Esophagus muscularis mucosa (tissue), 4 donors: ENCODE results near the gene B3GALT6. TPM values are rescaled to one million over a fixed set of nuclear protein-coding genes. Genes with fewer than 3 reads are reported as not detected.

Experiments
- DNase-seq: peaks from one replicate; pipeline ENCODE4 v3.0.0-alpha.2; 2017; ENCODE audit errors: extremely low spot score
- H3K27ac ChIP-seq, 4 donors: fragments of 200-600 bp; sonication (generic); replicated peaks in 1 of 4; 1 replicate in 3 of 4; 2 replicates in 1 of 4; pipeline ENCODE4 v1.5.1; 2016 to 2019; ENCODE audit warnings: mild to moderate bottlenecking in 1 of 4
- H3K27me3 ChIP-seq, 4 donors: fragments of 200-600 bp; sonication (generic); one replicate each; pipeline versions ENCODE4 v1.5.1 to v1.6.0; 2016 to 2019
- H3K36me3 ChIP-seq, 4 donors: fragments of 200-600 bp; sonication (generic); one replicate each; pipeline ENCODE4 v1.5.1; 2016 to 2019
- H3K4me1 ChIP-seq, 4 donors: fragments of 200-600 bp; sonication (generic); one replicate each; pipeline ENCODE4 v1.5.1; 2016 to 2019
- H3K4me3 ChIP-seq, 4 donors: fragments of 200-600 bp; sonication (generic); 1 replicate in 2 of 4; 2 replicates in 2 of 4; pipeline ENCODE4 v1.5.1; 2016 to 2019; ENCODE audit warnings: mild to moderate bottlenecking in 4 of 4, moderate library complexity in 1 of 4
- H3K9me3 ChIP-seq, 4 donors: fragments of 200-600 bp; sonication (generic); 1 replicate in 3 of 4; 2 replicates in 1 of 4; pipeline ENCODE4 v1.5.1; 2016 to 2019
- EP300 ChIP-seq: sonication (generic); formaldehyde crosslinking; IDR thresholded peaks from one replicate; pipeline ENCODE4 v1.6.1; 2017; ENCODE audit warnings: antibody characterized with exemption
- POLR2A ChIP-seq: fragments of 450-650 bp; IDR thresholded peaks from one replicate; pipeline ENCODE4 v1.6.1; 2017; ENCODE audit warnings: antibody characterized with exemption, moderate library complexity, mild to moderate bottlenecking, low read depth
- POLR2AphosphoS5 ChIP-seq, 2 donors: sonication (generic); formaldehyde crosslinking; IDR thresholded peaks; one replicate each; pipeline ENCODE4 v1.6.1; 2017; ENCODE audit warnings: antibody characterized with exemption in 2 of 2
- WGBS: methylation state at CpG from one replicate; pipeline ENCODE4 v1.1.5; 2018; 5-methylcytosine and 5-hydroxymethylcytosine counted together
- intact Hi-C: fragments of 100-400 bp; cut with DNase I; formaldehyde crosslinking; loops from one replicate; pipeline ENCODE4 v1.15.1; 2023
- total RNA-seq, 4 donors: library from RNA; depleted of rRNA; stranded (reverse); fragments of >200 nt; gene quantifications; one replicate each; pipeline versions ENCODE4 v1.1.0 to v1.2.1, GENCODE V29; 2016
- TF ChIP-seq, protein P1 (sequence below), 3 experiments: fragments of 200-600 bp in 2 of 3; fragments of 450-650 bp in 1 of 3; sonication (generic) in 2 of 3; IDR thresholded peaks; one replicate each; pipeline ENCODE4 v1.5.1; 2017 to 2019; ENCODE audit warnings: antibody characterized with exemption in 3 of 3, mild to moderate bottlenecking in 2 of 3, moderate library complexity in 1 of 3

B3GALT6 gene
- total RNA-seq, 4 donors from 2014 or later = 10.4 to 24.6 (median 21.0) TPM

DNA sequence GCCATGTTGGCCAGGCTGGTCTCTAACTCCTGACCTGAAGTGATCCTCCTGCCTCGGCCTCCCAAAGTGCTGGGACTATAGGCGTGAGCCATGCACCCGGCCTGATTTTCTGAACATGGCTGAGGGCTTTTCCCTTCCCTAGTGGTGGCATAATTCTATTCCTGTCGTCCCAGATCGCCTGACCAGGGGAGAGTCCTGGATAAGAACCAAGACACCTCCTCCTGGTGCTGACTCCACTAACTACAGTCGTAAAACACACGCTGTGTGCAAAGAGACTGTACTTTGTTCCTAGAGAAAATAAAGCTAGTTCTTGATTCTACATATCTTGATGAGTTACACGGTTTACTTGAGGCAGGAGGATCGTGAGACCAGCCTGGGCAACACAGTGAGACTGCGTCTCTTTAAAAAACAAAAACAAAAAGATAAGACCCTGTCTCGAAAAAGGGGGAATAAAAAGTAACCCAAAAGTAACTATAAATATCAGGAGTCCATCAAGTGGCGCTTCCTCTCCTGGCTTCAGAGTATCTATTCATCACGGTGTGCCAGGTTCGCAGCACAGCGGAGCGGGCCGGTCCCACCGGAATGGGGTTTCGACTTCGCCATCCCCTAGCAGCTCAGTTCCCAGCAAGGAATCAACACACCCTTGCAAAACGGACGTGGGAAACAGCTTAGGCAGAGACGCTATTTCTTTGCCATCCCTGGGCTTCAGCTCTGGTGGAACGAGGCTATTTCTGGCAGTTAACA is 1.2 kb upstream of the B3GALT6 start:
- DNase-seq = no peak
- Histone ChIP-seq H3K4me3 (peak overlapping the region; percentile 81 to 98 (median 92)), H3K9me3 (no peaks in the 10 kb centered on the region), H3K27ac (peak overlapping the region; percentile 89 to 97 (median 94)), H3K36me3 (peaks cover 20 to 54% (median 40%) of the 10 kb centered on the region in 4 donors), H3K27me3 (no peaks in the 10 kb centered on the region), H3K4me1 (peaks cover 32 to 72% (median 53%) of the 10 kb centered on the region in 4 donors)
- WGBS = 15% methylated on average over 24 of the region's 24 CpGs
- no peak for TF ChIP-seq POLR2AphosphoS5 (IDR thresholded peaks at IDR 0.05)
- TF ChIP-seq EP300 = no peak
- TF ChIP-seq POLR2A = no peak
- TF ChIP-seq, protein P1, sequence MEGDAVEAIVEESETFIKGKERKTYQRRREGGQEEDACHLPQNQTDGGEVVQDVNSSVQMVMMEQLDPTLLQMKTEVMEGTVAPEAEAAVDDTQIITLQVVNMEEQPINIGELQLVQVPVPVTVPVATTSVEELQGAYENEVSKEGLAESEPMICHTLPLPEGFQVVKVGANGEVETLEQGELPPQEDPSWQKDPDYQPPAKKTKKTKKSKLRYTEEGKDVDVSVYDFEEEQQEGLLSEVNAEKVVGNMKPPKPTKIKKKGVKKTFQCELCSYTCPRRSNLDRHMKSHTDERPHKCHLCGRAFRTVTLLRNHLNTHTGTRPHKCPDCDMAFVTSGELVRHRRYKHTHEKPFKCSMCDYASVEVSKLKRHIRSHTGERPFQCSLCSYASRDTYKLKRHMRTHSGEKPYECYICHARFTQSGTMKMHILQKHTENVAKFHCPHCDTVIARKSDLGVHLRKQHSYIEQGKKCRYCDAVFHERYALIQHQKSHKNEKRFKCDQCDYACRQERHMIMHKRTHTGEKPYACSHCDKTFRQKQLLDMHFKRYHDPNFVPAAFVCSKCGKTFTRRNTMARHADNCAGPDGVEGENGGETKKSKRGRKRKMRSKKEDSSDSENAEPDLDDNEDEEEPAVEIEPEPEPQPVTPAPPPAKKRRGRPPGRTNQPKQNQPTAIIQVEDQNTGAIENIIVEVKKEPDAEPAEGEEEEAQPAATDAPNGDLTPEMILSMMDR (IDR thresholded peaks at IDR 0.05) = no peak
- intact Hi-C loops = loop anchor here (5.0 kb wide), 2 partner anchors 41 to 109 kb away; partner anchors contain the start of gene UBE2J2

DNA sequence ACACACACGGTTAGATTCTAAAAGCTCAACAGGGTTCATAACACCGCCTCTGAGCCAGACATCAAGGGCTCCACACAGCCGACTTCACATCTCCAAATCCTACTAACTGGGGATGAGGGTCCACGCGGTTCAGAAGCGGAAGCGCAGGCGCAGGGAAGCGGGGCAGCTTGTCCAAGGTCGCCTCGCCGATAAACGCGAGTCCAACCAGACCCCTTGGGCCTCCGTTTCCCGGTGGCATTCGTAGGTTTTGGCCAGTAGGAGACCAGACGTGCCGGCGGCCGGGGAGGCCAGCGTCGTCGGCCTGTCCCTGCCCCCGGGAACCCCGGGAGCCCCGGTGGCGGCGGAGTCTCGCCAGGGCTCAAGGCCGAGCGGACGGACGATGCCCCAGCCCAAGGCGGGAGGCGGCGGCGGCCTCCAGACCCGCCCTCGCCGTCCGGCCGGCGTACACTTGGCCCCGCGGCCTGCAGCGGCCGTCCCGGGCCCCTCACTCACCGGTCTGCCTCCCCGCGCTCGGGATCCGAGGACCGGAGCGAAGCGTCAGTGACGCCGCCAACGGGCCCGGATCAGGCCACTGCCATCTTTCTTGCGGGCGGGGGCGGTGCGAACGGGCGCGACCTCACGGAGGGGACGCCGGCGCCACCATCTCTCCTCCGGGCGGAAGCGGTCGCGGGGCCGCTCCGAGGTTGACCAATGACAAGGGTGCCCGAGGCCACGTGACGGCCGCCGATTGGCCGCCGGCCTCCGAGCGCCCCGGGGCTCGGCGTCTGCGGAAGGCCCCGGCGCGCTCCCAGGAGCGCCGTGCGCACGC is 433 bp upstream of the B3GALT6 start, which contains the start of gene SDF4:
TSS of gene SDF4 (minus strand) at position 602 of the 808 bp plus-strand sequence. CDS start 3,229 bp downstream, outside the sequence.
- peak; percentile 48 for TF ChIP-seq POLR2A
- TF ChIP-seq, protein P1 (IDR thresholded peaks at IDR 0.05) = no peak
- peak; percentile 73 to 76 for TF ChIP-seq POLR2AphosphoS5 (IDR thresholded peaks at IDR 0.05)
- peaks cover 16 to 46% (median 33%) of the 10 kb centered on the region in 4 donors for H3K36me3 ChIP-seq
- no peaks in the 10 kb centered on the region for H3K9me3 ChIP-seq
- H3K4me1 ChIP-seq = peaks cover 32 to 68% (median 50%) of the 10 kb centered on the region in 4 donors
- peak; percentile 99 for DNase-seq
- intact Hi-C loops = loop anchor here (5.0 kb wide), 2 partner anchors 41 to 109 kb away; partner anchors contain the start of gene UBE2J2
- H3K27ac ChIP-seq = peak within 1 kb of the TSS; percentile 89 to 97 (median 94)
- H3K4me3 ChIP-seq = peak within 1 kb of the TSS; percentile 81 to 98 (median 92)
- H3K27me3 ChIP-seq = no peaks in the 10 kb centered on the region
- WGBS = 2% methylated on average over 19 of the region's 99 CpGs

DNA sequence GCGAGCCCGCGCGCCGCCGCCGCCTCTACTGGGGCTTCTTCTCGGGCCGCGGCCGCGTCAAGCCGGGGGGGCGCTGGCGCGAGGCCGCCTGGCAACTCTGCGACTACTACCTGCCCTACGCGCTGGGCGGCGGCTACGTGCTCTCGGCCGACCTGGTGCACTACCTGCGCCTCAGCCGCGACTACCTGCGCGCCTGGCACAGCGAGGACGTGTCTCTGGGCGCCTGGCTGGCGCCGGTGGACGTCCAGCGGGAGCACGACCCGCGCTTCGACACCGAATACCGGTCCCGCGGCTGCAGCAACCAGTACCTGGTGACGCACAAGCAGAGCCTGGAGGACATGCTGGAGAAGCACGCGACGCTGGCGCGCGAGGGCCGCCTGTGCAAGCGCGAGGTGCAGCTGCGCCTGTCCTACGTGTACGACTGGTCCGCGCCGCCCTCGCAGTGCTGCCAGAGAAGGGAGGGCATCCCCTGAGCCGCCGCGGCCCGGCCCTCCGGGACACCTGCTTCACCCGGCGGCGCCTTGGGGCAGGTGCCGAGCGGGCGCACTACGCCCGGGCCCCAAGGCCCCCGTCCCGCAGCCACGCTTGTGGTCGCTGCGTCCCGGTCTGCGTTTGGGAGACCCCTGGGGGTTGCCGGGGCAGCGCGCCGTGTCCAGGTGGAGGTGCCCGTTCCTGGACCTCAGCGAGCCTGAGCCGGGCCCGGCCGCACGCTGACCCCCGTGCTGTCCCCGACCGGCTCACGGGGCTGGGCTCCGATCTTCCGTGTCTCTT is 944 bp downstream of the B3GALT6 start:
- TF ChIP-seq POLR2AphosphoS5 (IDR thresholded peaks at IDR 0.05) = no peak
- TF ChIP-seq, protein P1 (IDR thresholded peaks at IDR 0.05) = no peak
- no peak for TF ChIP-seq EP300
- no peak for TF ChIP-seq POLR2A
- Histone ChIP-seq H3K4me3 (peak overlapping the region; percentile 45 to 94 (median 85)), H3K36me3 (peaks cover 3 to 32% (median 19%) of the 10 kb centered on the region in 4 donors), H3K27me3 (peaks cover 0 to 11% (median under 1%) of the 10 kb centered on the region in 4 donors), H3K4me1 (peaks cover 40 to 69% (median 53%) of the 10 kb centered on the region in 4 donors), H3K9me3 (no peaks in the 10 kb centered on the region), H3K27ac (peak overlapping the region in 1 of 4 donors; percentile 55)
- 76% methylated on average over 55 of the region's 98 CpGs for WGBS
- DNase-seq = no peak
- intact Hi-C loops = loop anchor here (5.0 kb wide), 2 partner anchors 39 to 111 kb away; partner anchors contain the start of gene UBE2J2

DNA sequence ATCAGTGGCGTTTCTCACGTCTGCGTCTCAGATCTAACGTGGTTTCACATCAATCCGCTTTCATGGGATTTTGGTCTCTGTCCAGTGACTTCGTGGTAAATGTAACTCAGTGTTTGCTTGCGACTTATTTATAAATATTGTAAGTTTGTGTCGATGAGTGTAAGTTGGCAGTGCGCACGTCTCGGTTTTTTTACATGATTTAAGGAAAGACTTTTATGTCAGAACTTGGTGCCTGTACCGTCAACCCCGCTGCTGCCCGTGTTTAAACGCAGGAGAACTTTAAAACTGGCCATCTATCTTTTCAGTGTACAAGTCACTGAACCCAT is 1.5 kb downstream of the B3GALT6 start:
- Histone ChIP-seq H3K9me3 (no peaks in the 10 kb centered on the region), H3K36me3 (peaks cover 0 to 27% (median 13%) of the 10 kb centered on the region in 4 donors), H3K4me1 (peaks cover 40 to 67% (median 50%) of the 10 kb centered on the region in 4 donors), H3K4me3 (no peak overlapping the region), H3K27ac (no peak overlapping the region), H3K27me3 (peaks cover 0 to 17% (median 5%) of the 10 kb centered on the region in 4 donors)
- DNase-seq = no peak
- WGBS = 94% methylated on average over 15 of the region's 15 CpGs
- intact Hi-C loops = loop anchor here (5.0 kb wide), 2 partner anchors 39 to 111 kb away; partner anchors contain the start of gene UBE2J2
- TF ChIP-seq POLR2AphosphoS5 (IDR thresholded peaks at IDR 0.05) (no peak), POLR2A (no peak), EP300 (no peak)
- TF ChIP-seq, protein P1 (IDR thresholded peaks at IDR 0.05) = no peak
